Activated CD4-positive, CD25-positive, alpha-beta regulatory T cell (primary cell): ENCODE measurements around the gene DEF6.

ENCODE experiments used
- DNase-seq, 4 experiments: peaks; one replicate each; lab custom pipeline; 2025; lab: John Stamatoyannopoulos, UW

Gene DEF6

GRCh38 chr6:35343835-35344550, 46.4 kb downstream of the DEF6 start:
- DNase-seq: no peak

- no peak for DNase-seq
Measured at GRCh38 chr6:35351422-35351821, 53.8 kb downstream of the DEF6 start.

GRCh38 chr6:35352735-35353134, 55.1 kb downstream of the DEF6 start:
- DNase-seq: no peak

- no peak for DNase-seq
Measured at GRCh38 chr6:35354361-35355135, 56.9 kb downstream of the DEF6 start.

GRCh38 chr6:35356391-35356790, 58.8 kb downstream of the DEF6 start:
- no peak for DNase-seq

DNA sequence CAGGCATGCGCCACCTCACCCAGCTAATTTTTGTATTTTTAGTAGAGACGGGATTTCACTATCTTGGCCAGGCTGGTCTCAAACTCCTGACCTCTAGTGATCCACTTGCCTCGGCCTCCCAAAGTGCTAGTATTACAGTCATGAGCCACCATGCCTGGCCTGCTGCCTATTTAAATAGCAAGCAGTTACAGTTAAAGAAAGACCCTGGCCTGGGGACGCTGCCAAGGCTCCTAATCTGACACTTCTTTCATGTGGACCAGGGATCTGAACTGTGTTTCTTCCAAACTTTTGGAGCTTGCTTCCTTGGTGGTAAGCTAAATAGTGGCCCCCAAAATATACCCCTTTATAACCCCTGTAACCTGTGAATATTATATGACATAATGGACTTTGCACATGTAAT, 60.1 kb downstream of the DEF6 start:
- DNase-seq: no peak

GRCh38 chr6:35358086-35358485, 60.5 kb downstream of the DEF6 start:
- no peak for DNase-seq

GRCh38 chr6:35359346-35359743, 61.7 kb downstream of the DEF6 start:
- no peak for DNase-seq

DNA sequence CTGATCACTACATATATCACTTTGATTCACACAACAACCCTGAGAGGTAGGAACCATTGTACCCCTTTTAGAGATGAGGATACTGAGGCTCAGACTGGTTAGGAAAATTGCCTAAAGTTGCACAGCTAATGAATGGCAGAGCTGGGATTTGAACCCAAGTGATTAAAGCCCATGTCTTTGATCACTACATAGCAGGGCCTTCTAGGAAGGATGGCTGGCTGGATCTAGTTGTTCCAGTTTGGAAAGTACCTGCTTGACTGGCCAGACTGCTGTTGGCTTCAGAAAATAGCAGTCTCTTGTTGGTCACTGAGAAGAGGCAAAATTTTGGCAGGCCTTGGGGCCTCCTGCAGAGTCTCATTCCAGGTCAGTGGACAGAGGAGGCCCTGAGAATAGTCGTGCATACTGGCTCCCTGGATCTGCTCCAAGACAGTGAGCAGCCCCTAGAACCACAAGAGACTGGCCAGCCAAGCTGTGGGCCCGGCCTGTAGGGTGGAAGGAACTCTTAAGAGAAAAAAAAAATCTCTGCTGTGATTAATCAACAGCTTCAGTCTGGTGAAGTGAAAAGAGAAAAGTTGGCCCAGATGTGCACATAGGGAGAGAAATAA, 62.2 kb downstream of the DEF6 start:
- DNase-seq: no peak

DNA sequence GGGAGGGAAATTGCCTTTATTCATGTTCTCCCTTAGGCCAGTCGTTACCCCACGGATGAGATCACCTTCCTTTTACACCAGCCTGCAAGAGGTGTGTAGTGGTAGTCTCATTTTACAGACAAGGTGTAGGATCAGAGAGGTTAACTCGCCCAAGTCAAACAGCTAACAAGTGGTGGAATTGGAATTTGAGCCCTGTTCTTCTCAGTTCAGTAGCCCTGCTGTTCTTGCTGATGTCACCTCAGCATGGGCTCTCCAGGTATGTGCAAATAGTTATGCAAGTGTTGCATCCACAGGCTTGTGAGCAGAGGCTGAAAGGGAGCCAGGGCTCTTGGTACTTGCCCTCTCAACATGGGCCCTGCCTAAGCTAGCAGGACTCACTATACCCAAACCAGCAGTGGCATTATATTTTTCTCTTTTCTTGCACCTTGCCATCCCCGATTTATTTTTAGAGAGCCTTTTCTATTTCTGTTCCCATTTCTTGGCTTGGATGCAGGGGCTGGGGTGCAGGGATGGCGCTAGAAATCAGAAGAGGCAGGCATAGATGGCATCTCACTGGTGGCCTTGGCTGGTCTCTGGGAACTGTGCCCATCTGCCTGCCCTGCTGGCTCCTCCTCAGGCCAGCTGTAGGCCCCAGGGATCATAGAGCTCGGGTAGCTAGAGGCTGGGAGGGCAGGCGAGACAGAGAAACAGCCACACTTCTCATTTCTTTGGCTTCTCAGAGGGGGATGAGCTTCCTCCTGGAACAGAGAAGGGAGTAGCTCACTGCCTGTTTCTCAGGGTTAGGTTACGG, 62.9 kb downstream of the DEF6 start:
- DNase-seq: no peak

DNA sequence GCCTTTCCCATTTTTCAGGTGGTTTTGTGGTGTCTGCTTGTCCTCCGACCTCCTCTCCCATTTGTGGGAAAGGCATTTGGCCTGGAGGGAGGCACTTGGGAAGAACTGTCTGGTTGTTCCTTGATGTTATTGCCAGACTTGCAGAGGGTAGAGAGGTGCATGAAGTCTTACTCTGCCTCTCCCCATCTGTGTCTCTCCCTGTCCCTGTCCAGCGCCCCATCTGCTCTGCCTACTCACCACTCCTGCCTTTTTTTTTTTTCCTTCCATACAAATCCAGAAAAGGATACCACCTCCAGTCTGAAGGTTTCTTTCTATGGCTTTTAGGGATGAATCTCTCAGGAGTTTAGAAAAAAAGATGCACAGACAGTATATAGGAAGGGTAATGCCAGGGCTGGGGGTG, 64.6 kb downstream of the DEF6 start:
- no peak for DNase-seq

- DNase-seq: no peak
Measured at GRCh38 chr6:35363293-35363750, 65.7 kb downstream of the DEF6 start.

DNA sequence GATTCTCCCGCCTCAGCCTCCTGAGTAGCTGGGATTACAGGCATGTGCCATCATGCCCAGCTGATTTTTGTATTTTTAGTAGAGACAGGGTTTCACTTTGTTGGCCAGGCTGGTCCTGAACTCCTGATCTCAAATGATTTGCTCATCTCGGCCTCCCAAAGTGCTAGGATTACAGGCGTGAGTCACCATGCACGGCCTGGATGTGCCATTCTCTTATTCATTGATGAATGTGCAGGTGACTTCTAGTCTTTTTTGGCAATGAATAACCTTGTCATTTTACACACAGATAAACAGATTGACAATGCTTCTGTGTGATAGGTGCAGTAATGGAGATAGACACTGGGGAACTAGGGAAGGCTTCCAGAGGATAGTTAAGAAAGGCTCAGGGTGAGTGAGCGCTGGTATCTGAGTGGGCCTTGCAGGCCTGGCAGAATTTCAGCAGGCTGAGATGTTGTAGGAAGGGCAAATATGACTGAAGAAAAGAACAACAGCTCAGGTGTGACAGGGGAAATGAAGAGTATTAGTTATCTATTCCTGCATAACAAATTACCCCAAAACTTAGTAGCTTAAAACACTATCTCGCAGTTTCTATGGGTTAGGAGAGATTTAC, 68.1 kb downstream of the DEF6 start:
- no peak for DNase-seq

GRCh38 chr6:35366204-35366596, 68.6 kb downstream of the DEF6 start:
- no peak for DNase-seq

GRCh38 chr6:35367646-35368037, 70.0 kb downstream of the DEF6 start:
- DNase-seq: no peak

- DNase-seq: no peak
Measured at GRCh38 chr6:35368038-35368887, 70.6 kb downstream of the DEF6 start.

DNA sequence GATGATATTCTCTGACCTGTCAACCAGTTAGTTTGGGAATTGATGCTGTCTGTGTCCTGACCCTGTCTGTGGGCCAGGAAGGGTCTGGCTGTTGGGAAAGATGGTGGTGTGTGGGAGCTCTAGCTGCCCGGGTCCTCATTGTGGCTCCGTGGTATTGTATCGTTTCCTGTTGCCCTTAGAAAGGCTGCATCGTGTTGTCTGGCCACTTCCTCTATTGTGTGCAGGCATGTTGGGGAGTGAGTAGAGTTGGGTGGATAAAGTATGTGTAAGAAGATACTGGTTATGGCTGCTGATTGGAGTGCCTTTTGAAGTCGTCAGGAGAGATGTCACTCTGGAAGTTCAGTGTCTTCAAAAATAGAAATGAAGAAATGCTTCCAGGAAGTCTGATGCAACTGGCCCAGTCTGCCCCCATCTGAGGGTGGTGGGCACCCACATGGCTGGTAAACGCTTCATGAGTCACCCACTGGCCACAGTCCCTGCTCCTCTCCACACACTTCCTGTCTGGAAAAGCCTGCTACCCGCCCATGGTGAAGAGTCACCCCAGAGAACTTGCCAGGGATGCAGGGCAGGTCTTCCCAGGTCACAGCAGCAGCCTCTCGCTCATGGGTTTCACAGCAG, 72.6 kb downstream of the DEF6 start:
- no peak for DNase-seq

DNA sequence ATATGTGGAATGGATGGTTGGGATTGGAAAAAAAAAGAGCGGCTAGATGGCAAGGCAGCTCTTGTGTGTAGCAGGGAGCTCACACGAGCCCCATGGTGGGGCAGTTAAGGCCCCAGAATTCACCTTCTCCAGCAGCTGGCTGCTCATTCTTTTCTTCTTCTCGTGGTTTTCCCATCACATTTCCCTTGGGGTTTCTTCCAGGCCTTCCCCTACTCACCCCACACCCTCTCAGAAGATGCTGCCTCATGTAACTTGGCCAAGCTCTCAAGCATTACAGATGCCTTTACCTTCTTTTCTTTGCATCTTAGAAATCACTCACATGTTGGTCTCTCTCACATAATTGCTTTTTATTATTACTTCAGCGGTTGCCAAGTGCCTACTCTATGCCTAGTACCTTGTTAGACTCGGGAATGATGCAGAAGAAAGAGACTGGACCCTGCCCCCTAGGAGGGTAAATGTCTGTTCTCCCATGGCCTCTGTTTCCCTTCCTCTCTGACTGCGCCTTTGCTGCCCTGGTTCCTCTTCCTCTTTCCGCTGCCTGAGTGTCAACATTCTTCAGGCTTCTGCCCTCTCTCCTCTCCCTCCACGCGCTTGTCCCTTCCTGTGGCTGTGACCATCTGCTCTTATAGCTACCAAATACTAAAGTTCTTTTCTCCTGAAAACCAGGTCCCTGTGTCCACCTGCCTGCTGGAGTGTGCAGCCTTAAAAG, 73.3 kb downstream of the DEF6 start:
- DNase-seq: no peak
